Measurements from ENCODE around the gene CDS1. TPM values are rescaled to one million over a fixed set of nuclear protein-coding genes. Genes with fewer than 3 reads are reported as not detected.

CDS1 gene
- total RNA-seq, 1 donor from 2014 or later = 18.8 TPM

GRCh38 chr4:84648178-84648577 is 65.3 kb downstream of the CDS1 start:
- H3K36me3 ChIP-seq (ENCODE audit: control insufficient read depth, insufficient read depth, low read length) = no peaks in the 10 kb centered on the region
- H3K27me3 ChIP-seq (ENCODE audit: control insufficient read depth, insufficient read depth, low read length) = no peaks in the 10 kb centered on the region
- no peak for DNase-seq (ENCODE audit: low read depth)
- TF ChIP-seq, protein P1, sequence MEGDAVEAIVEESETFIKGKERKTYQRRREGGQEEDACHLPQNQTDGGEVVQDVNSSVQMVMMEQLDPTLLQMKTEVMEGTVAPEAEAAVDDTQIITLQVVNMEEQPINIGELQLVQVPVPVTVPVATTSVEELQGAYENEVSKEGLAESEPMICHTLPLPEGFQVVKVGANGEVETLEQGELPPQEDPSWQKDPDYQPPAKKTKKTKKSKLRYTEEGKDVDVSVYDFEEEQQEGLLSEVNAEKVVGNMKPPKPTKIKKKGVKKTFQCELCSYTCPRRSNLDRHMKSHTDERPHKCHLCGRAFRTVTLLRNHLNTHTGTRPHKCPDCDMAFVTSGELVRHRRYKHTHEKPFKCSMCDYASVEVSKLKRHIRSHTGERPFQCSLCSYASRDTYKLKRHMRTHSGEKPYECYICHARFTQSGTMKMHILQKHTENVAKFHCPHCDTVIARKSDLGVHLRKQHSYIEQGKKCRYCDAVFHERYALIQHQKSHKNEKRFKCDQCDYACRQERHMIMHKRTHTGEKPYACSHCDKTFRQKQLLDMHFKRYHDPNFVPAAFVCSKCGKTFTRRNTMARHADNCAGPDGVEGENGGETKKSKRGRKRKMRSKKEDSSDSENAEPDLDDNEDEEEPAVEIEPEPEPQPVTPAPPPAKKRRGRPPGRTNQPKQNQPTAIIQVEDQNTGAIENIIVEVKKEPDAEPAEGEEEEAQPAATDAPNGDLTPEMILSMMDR (IDR thresholded peaks at IDR 0.05; ENCODE audit: insufficient read depth, low read length, poor library complexity, severe bottlenecking) = no peak
- H3K4me3 ChIP-seq (ENCODE audit: low read depth, low read length) = no peak overlapping the region

DNA sequence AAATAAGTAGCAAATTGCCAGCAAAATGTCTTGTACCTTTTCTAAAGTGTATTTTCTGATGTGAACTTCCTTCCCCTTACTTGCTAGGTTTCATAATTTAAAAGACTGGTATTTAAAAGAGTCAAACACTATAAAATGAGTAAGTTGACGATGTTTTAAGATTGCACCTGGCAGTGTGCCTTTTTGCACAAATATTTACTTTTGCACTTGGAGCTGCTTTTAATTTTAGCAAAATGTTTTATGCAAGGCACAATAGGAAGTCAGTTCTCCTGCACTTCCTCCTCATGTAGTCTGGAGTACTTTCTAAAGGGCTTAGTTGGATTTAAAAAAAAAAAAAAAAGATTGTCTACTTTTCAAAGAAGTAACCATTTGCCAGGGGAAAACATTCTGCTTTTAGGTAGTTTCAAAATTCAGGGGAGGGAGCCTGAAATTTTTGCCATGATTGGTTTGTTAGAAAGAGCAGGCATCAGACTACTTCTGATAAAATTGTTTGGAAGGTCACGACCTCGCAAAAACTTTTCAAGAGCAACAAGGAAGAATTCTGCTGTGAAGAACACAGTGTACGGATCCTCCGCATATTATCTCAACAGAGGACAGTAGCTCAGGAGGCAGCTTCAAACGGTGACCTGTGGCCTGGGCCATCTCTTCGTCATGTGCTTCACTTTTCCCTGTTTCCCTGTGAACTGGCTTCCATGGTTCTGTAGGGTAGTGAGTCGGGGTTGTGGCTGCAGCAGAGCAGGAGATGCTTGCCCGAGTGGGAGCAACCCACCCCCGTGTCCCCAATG is 66.1 kb downstream of the CDS1 start:
- H3K36me3 ChIP-seq (ENCODE audit: control insufficient read depth, insufficient read depth, low read length) = no peaks in the 10 kb centered on the region
- no peak overlapping the region for H3K4me3 ChIP-seq (ENCODE audit: low read depth, low read length)
- TF ChIP-seq, protein P1 (IDR thresholded peaks at IDR 0.05; ENCODE audit: insufficient read depth, low read length, poor library complexity, severe bottlenecking) = no peak

GRCh38 chr4:84651499-84651898 is 68.6 kb downstream of the CDS1 start:
- Histone ChIP-seq H3K27me3 (ENCODE audit: control insufficient read depth, insufficient read depth, low read length) (no peaks in the 10 kb centered on the region), H3K4me3 (ENCODE audit: low read depth, low read length) (no peak overlapping the region), H3K36me3 (ENCODE audit: control insufficient read depth, insufficient read depth, low read length) (no peaks in the 10 kb centered on the region)
- TF ChIP-seq, protein P1 (IDR thresholded peaks at IDR 0.05; ENCODE audit: insufficient read depth, low read length, poor library complexity, severe bottlenecking) = no peak
- no peak for DNase-seq (ENCODE audit: low read depth)

More for the DNA sequence above, 66.1 kb downstream of the CDS1 start:
- no peak for DNase-seq (ENCODE audit: low read depth)
- no peaks in the 10 kb centered on the region for H3K27me3 ChIP-seq (ENCODE audit: control insufficient read depth, insufficient read depth, low read length)

DNA sequence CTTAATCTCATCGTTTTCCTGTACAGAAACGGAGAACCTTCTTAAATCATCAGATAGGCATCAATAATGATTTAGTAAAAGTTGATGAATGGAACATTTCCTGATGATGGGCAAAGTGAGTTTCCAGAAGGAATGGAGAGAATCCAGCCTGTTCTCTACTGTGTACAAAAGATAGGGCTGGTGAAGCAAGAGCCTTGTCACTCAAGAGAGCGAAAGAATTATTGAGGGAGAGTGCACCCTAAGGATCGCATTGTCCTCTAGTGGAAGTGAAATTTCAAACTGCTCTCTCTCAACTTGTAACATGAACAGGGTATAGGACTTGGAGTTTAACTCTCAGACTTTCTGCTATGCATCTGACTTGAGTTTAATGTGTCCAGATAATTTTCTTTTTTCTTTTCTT is 69.6 kb downstream of the CDS1 start:
- DNase-seq (ENCODE audit: low read depth) = no peak
- Histone ChIP-seq H3K36me3 (ENCODE audit: control insufficient read depth, insufficient read depth, low read length) (no peaks in the 10 kb centered on the region), H3K4me3 (ENCODE audit: low read depth, low read length) (no peak overlapping the region), H3K27me3 (ENCODE audit: control insufficient read depth, insufficient read depth, low read length) (no peaks in the 10 kb centered on the region)
- TF ChIP-seq, protein P1 (IDR thresholded peaks at IDR 0.05; ENCODE audit: insufficient read depth, low read length, poor library complexity, severe bottlenecking) = no peak

- DNase-seq (ENCODE audit: low read depth) = no peak
- TF ChIP-seq, protein P1 (IDR thresholded peaks at IDR 0.05; ENCODE audit: insufficient read depth, low read length, poor library complexity, severe bottlenecking) = no peak
- Histone ChIP-seq H3K36me3 (ENCODE audit: control insufficient read depth, insufficient read depth, low read length) (no peaks in the 10 kb centered on the region), H3K4me3 (ENCODE audit: low read depth, low read length) (no peak overlapping the region), H3K27me3 (ENCODE audit: control insufficient read depth, insufficient read depth, low read length) (no peaks in the 10 kb centered on the region)
Measured at GRCh38 chr4:84660606-84661005, 77.7 kb downstream of the CDS1 start.
